Ureter (tissue), 1 donor: ENCODE measurements around the gene PRDM4. TPM values are rescaled to one million over a fixed set of nuclear protein-coding genes. Genes with fewer than 3 reads are reported as not detected.
"Not testable (repeated sequence)": the region's sequence is repeated elsewhere in the genome, so short reads cannot be mapped to it uniquely, and the experiment has no call there.

Experiments
- DNase-seq: peaks from one replicate; pipeline ENCODE4 v3.0.0-alpha.2; 2020; ENCODE audit warnings: low spot score
- total RNA-seq: library from RNA; stranded (reverse); gene quantifications from one replicate; pipeline ENCODE4 v1.2.4, GENCODE V29; 2023
- donor health status: DM: yes; HTN: yes; CAD: no.

PRDM4 gene
- total RNA-seq, 1 donor from 2014 or later = 34.6 TPM

- DNase-seq = no peak
These were observed 6.5 kb upstream of the PRDM4 start for GRCh38 chr12:107767466-107767865.

DNA sequence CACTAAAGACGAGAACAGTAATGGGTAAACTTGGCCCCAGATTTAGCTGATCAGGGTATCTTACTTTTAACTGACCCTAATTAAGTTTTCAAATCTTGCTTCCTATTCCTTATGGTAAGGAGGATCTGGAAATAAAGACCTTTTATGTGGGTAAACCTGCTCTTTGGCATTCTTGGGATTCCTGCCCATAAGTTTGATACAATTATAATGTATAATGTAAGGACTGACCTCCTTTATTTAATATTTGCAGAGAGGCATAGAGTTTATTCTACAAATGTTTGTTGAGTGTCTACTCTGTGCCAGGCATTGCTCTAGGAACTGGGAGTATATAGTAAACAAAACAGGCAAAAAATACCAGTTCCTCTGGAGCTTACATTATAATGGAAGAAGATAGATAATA, 4.4 kb upstream of the PRDM4 start:
- DNase-seq = no peak

DNA sequence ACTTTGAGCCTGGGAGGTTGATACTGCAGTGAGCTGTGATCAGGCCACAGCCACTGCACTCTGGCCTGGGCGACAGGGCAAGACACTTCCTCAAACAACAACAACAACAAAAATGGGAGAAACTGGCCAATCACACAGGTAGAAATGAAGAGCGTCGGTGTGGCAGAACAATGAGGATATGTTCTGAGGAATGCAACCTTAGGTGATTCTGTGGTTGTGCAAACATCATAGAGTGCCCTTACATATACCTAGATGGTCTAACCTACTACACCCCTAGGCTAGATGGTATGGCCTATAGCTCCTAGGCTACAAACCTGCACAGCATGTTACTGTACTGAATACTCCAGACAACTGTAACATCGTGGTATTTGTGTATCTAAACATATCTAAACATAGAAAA, 3.7 kb upstream of the PRDM4 start:
- DNase-seq = no peak

DNA sequence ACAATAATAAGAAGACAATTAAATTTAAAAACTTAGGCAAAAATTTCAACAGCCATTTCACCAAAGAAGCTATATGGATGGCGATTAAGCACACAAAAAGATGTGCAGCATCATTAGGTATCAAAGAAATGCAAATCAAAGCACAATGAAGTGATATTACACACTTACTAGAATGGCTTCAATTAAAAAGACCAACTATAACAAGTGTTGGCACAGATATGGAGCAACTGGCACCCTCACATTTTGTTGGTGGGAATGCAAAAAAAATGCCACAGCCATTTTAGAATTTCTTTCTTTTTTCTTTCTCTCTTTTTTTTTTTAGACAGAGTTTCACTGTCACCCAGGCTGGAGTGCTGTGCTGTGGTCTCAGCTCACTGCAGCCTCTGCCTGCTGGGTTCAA, 1.9 kb upstream of the PRDM4 start:
- DNase-seq = no peak

GRCh38 chr12:107761502-107761904, 566 bp upstream of the PRDM4 start:
- DNase-seq = no peak

GRCh38 chr12:107760207-107760808, 629 bp downstream of the PRDM4 start:
- DNase-seq = peak; percentile 50

DNA sequence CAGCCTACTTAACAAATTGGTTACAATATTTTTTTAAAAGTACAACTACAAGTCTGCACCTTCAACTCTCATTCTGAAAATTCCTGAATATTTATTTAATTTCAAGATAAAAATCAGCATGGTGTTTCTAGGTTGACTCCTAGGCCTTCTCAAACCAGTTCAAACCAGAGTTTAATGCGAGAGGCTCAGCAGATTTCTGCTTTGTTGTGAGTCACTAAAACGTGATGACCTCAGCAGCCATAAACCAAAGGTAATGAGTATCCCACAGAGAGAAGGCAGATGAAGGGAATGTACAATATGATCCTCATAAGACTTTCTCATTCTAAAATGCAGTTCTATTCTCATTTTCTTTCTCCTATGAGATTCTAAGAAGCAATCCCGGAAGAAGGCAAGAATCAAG, 1.5 kb downstream of the PRDM4 start:
- DNase-seq = no peak

DNA sequence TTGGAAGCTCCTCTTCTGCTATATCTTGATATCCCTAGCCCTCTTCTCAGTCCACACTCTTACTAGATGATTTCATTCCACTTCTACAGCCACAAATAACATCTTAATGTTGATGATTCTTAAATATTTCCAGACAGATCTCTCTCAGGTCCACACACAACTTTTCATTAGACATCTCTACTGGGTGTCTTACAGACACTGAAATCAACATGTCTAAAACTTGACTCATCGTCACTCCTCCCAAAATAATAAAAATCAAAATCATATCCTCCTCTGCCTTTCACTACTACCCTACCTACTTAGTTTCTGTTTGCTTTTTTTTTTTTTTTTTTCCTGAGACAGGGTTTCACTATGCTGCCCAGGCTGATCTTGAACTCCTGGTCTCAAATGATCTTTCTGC, 11.9 kb downstream of the PRDM4 start:
- no peak for DNase-seq

- DNase-seq = no peak
These were observed 12.5 kb downstream of the PRDM4 start for GRCh38 chr12:107748472-107748871.

GRCh38 chr12:107736914-107737313, 24.0 kb downstream of the PRDM4 start:
- no peak for DNase-seq

- DNase-seq = no peak
These were observed 25.2 kb downstream of the PRDM4 start for GRCh38 chr12:107735763-107736162.

GRCh38 chr12:107734139-107734538, 26.8 kb downstream of the PRDM4 start:
- DNase-seq = no peak

- DNase-seq = no peak
These were observed 28.6 kb downstream of the PRDM4 start for GRCh38 chr12:107732365-107732764.

GRCh38 chr12:107731366-107731765, 29.6 kb downstream of the PRDM4 start:
- no peak for DNase-seq

DNA sequence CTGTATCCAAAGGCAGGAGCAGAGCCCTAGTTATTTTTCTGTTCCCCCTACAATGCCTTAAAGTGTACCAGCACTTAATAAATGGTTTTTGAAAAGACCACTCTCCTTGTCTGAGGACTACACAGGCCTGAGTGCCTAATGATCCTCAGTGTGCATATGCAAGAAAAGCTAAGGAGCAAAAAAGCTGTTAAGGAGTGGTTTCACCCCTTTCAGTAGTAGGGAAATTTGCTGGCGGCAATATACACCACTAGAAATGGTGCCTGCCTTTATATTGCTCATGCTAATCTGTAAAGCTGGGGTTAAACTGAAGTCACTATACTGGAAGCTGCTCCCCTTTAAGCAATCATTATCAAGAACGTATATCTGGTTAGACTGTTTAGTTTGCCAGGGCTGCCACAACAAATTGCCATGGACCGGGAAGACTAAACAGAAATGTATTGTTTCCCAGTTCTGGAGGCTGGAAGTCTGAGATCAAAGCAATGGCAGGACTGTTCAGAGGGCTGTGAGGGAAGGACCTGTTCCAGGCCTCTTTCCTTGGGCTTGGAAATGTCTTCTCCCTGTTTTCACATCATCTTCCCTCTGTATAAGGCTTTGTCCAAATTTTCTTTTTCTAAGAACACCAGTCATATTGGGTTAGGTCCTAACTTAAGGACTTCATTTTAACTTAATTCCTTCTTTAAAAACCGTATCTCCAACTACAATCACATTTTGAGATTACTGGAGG, 30.2 kb downstream of the PRDM4 start:
- DNase-seq = no peak

DNA sequence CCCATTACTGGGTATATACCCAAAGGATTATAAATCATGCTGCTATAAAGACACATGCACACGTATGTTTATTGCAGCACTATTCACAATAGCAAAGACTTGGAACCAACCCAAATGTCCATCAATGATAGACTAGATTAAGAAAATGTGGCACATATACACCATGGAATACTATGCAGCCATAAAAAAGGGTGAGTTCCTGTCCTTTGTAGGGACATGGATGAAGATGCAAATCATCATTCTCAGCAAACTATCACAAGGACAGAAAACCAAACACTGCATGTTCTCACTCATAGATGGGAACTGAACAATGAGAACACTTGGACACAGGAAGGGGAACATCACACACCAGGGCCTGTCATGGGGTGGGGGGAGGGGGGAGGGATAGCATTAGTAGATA, 33.2 kb downstream of the PRDM4 start:
- not testable (repeated sequence) for DNase-seq

DNA sequence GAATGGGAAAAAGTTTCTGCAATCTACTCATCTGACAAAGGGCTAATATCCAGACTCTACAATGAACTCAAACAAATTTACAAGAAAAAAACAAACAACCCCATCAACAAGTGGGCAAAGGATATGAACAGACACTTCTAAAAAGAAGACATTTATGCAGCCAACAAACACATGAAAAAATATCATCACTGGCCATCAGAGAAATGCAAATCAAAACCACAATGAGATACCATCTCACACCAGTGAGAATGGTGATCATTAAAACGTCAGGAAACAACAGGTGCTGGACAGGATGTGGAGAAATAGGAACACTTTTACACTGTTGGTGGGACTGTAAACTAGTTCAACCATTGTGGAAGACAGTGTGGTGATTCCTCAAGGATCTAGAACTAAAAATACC, 33.6 kb downstream of the PRDM4 start:
- not testable (repeated sequence) for DNase-seq

DNA sequence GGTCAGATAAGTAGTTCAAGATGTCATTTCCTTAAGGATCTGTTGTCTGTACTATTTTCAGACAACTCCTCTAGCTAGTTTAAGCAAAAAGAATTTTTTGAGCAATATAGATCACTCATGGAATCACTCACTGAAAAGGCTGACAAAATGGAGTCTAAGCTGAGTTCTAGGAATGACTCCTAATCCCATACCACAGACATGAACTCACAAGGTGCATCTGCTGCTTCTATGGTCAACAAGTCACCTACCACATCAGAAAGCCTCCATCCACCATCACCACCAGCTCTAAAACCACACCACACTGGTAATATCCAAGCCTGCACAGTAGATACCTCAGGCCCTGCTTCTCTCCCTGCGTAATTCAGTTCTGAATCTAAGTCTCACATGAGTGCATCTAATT, 42.3 kb downstream of the PRDM4 start:
- DNase-seq = no peak

DNA sequence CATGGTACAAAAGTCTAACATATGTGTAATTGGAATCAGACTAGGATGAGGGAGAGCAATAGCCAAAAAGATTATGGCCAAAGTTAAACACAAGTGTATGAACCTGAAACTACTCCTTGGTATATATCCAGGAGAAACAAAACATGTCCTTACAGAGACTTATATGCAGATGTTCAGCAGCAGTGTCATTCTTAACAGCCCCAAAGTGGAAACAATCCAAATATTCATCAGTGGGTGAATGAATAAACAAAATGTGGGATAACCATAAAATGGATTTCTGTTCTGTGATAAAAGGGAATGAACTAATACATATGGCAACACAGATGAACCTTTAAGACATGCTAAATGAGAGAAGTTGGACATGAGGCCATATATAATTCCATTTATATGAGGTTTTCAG, 45.2 kb downstream of the PRDM4 start:
- DNase-seq = no peak

DNA sequence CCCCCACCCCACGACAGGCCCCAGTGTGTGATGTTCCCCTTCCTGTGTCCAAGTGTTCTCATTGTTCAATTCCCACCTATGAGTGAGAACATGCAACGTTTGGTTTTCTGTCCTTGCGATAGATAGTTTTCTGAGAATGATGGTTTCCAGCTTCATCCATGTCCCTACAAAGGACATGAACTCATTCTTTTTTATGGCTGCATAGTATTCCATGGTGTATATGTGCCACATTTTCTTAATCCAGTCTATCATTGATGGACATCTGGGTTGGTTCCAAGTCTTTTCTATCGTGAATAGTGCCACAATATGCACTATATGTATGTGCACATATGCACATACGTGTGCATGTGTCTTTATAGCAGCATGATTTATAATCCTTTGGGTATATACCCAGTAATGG, 55.4 kb downstream of the PRDM4 start:
- DNase-seq = not testable (repeated sequence)

GRCh38 chr12:107704041-107704440, 56.9 kb downstream of the PRDM4 start:
- DNase-seq = no peak

GRCh38 chr12:107702106-107702505, 58.8 kb downstream of the PRDM4 start:
- no peak for DNase-seq

- not testable (repeated sequence) for DNase-seq
These were observed 65.2 kb downstream of the PRDM4 start for GRCh38 chr12:107695772-107696171.
